Upper lobe of left lung (tissue), 6 donors: ENCODE data around the gene MAPK7. TPM values are rescaled to one million over a fixed set of nuclear protein-coding genes. Genes with fewer than 3 reads are reported as not detected.

Source experiments
- ATAC-seq, 2 donors: fragments of 200-7000 bp; cut with Tn5 transposase; one replicate each; pipeline ENCODE4 v1.9.1; 2022; ENCODE audit warnings: mild to moderate bottlenecking in 2 of 2, moderate library complexity in 2 of 2; ENCODE audit not compliant: low FRiP score in 2 of 2
- DNase-seq, 2 donors: peaks; one replicate each; pipeline ENCODE4 v3.0.0-alpha.2; 2019 to 2020
- H3K27ac ChIP-seq, 4 donors: fragments of 200-600 bp; sonication (generic); one replicate each; pipeline ENCODE4 v1.5.1; 2016 to 2019
- H3K27me3 ChIP-seq, 4 donors: fragments of 200-600 bp; sonication (generic); one replicate each; pipeline ENCODE4 v1.5.1; 2017 to 2019
- H3K36me3 ChIP-seq, 4 donors: fragments of 200-600 bp; sonication (generic); one replicate each; pipeline ENCODE4 v1.5.1; 2016 to 2019
- H3K4me1 ChIP-seq, 4 donors: fragments of 200-600 bp; sonication (generic); one replicate each; pipeline ENCODE4 v1.5.1; 2018 to 2019
- H3K4me3 ChIP-seq, 4 donors: fragments of 200-600 bp; sonication (generic); one replicate each; pipeline ENCODE4 v1.5.1; 2017 to 2019; ENCODE audit warnings: mild to moderate bottlenecking in 2 of 4, moderate library complexity in 1 of 4
- H3K9me3 ChIP-seq, 4 donors: fragments of 200-600 bp; sonication (generic); one replicate each; pipeline ENCODE4 v1.5.1; 2018 to 2019
- EP300 ChIP-seq, 4 donors: sonication (generic); formaldehyde crosslinking; IDR thresholded peaks; one replicate each; pipeline ENCODE4 v1.5.1; 2017; ENCODE audit warnings: antibody characterized with exemption in 4 of 4, control low read depth in 2 of 4
- POLR2A ChIP-seq, 4 donors: fragments of 450-650 bp; IDR thresholded peaks; one replicate each; pipeline ENCODE4 v1.5.1; 2016 to 2017; ENCODE audit warnings: antibody characterized with exemption in 4 of 4, mild to moderate bottlenecking in 2 of 4
- POLR2AphosphoS5 ChIP-seq, 2 donors: sonication (generic); formaldehyde crosslinking; IDR thresholded peaks; one replicate each; pipeline ENCODE4 v1.5.1; 2017; ENCODE audit warnings: antibody characterized with exemption in 2 of 2
- WGBS, 2 donors: methylation state at CpG; one replicate each; pipeline ENCODE4 v1.1.5; 2017 to 2018; 5-methylcytosine and 5-hydroxymethylcytosine counted together
- total RNA-seq, 6 donors: library from RNA; depleted of rRNA in 4 of 6; stranded (reverse); fragments of >200 nt in 4 of 6; gene quantifications; one replicate each; pipeline versions ENCODE4 v1.1.0 to v1.2.1, GENCODE V29; 2016 to 2021
- TF ChIP-seq, protein P1 (sequence below), 6 experiments: fragments of 450-650 bp in 4 of 6; fragments of 200-600 bp in 2 of 6; sonication (generic) in 2 of 6; IDR thresholded peaks; one replicate each; pipeline ENCODE4 v1.5.1; 2016 to 2019; ENCODE audit warnings: antibody characterized with exemption in 6 of 6
- donor health status: DM: no; HTN: no; CAD: no; lungs with moderate emphysema.
- donor health status: DM: no; HTN: yes; CAD: no; lungs with severe emphysema.

Gene MAPK7
- total RNA-seq, 6 donors from 2014 or later: 20.1 to 77.2 (median 37.6) TPM

DNA sequence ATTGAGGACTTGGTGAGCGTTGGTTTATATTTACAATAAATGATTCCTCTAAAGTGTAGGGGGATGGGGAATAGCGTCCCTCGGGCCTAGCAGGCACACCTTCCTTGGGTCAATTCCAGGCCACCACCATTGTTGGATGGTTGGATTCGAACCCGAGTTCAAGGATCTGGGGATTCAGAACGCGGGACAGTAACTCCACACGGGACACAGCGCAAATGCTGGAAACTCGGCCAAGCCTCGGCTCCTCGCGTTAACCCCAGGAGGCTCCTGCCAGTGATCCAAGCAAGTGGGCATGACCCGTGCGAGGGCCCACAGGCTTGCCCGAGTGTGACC is 16.4 kb upstream of the MAPK7 start:
- no peaks in the 10 kb centered on the region for H3K9me3 ChIP-seq
- DNase-seq: no peak
- no peak for ATAC-seq
- whole genome bisulfite sequencing, 2 donors: 28 to 31% methylated on average over 11 to 14 of the region's 16 CpGs
- TF ChIP-seq, protein P1, sequence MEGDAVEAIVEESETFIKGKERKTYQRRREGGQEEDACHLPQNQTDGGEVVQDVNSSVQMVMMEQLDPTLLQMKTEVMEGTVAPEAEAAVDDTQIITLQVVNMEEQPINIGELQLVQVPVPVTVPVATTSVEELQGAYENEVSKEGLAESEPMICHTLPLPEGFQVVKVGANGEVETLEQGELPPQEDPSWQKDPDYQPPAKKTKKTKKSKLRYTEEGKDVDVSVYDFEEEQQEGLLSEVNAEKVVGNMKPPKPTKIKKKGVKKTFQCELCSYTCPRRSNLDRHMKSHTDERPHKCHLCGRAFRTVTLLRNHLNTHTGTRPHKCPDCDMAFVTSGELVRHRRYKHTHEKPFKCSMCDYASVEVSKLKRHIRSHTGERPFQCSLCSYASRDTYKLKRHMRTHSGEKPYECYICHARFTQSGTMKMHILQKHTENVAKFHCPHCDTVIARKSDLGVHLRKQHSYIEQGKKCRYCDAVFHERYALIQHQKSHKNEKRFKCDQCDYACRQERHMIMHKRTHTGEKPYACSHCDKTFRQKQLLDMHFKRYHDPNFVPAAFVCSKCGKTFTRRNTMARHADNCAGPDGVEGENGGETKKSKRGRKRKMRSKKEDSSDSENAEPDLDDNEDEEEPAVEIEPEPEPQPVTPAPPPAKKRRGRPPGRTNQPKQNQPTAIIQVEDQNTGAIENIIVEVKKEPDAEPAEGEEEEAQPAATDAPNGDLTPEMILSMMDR (IDR thresholded peaks at IDR 0.05): no peak
- TF ChIP-seq EP300 (IDR thresholded peaks at IDR 0.05) (no peak), POLR2AphosphoS5 (IDR thresholded peaks at IDR 0.05) (no peak), POLR2A (IDR thresholded peaks at IDR 0.05) (no peak)
- H3K36me3 ChIP-seq: peaks cover 0 to 3% (median 0%) of the 10 kb centered on the region in 4 donors
- H3K27ac ChIP-seq: peak overlapping the region; percentile 77 to 90 (median 83)
- H3K27me3 ChIP-seq: no peaks in the 10 kb centered on the region
- H3K4me3 ChIP-seq: peak overlapping the region; percentile 59 to 87 (median 80)
- H3K4me1 ChIP-seq: peaks cover 11 to 16% (median 13%) of the 10 kb centered on the region in 4 donors

DNA sequence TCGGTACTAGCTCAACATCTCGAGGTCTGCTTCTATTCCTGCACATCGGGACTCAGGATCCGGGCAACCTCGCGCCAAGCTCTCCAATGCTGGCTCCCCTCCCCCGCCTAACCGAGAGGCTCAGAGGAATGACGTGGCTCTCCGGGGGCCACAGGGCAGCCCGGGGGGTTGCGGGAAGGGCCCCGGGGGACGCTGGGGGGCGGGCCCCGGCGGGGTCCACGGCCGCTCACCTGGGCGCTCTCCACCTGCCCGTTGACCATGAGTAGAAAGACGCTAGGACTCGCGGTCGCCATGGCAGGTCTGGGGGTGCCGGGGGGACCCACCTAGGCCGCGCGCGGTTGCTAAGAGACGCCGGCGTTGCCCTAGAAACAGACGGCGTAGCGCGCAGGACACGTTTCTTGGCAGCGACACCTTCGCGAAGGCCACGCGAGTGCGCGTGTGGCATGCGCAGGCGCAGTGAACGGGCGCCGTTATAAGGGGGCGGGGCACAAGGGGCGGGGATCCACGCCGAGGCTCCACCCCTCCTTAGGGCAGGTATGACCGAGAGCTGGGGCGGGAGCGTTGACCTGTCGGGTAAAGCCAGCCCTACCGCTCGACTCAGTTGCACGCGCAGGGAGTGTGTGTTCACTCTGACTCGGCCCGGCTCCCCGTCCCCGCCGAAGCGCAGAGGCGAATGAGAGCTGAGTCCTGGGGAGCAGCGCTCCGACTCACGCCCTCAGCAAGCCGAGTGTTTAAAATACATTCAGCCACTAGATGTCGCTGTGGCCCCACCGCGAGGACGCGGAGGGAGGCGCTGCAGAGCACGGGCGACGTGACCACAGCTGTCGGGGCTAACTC is 15.8 kb upstream of the MAPK7 start, which contains the start of gene B9D1:
B9D1 (minus strand) TSS at position 447 of the 837 bp plus-strand sequence; CDS start at position 293, 154 bp downstream.
- peak within 1 kb of the TSS; percentile 77 to 90 (median 83) for H3K27ac ChIP-seq
- peak; percentile 96 for ATAC-seq

DNA sequence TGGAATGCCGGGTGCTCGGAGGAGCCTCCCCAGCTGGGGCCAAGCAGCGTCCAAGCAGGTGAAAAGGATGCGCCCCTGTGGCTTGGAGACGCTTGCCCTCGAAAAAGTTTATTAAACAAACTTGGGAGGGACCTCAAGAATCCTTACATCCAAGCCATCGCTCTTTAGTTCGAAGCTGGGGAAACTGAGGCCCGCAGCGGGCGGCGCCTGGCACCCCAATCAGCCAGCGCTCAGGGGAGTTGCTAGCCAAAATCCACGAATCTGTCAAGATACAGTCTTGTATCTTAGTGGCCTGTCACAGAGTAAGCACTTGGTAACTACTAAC is 15.2 kb upstream of the MAPK7 start:
- TF ChIP-seq EP300 (IDR thresholded peaks at IDR 0.05): no peak
- TF ChIP-seq POLR2AphosphoS5 (IDR thresholded peaks at IDR 0.05): no peak
- TF ChIP-seq, protein P1 (IDR thresholded peaks at IDR 0.05): peak in 1 of 6 experiments; percentile 4
- TF ChIP-seq POLR2A (IDR thresholded peaks at IDR 0.05): no peak
- peaks cover 11 to 16% (median 13%) of the 10 kb centered on the region in 4 donors for H3K4me1 ChIP-seq
- H3K36me3 ChIP-seq: no peaks in the 10 kb centered on the region
- H3K9me3 ChIP-seq: no peaks in the 10 kb centered on the region
- 20 to 28% methylated on average over 5 to 14 of the region's 14 CpGs for WGBS, 2 donors
- no peak for ATAC-seq
- H3K4me3 ChIP-seq: peak overlapping the region in 3 of 4 donors; percentile 59 to 85 (median 76)
- H3K27ac ChIP-seq: peak overlapping the region; percentile 77 to 90 (median 83)
- H3K27me3 ChIP-seq: no peaks in the 10 kb centered on the region
- DNase-seq: no peak

More for the DNA sequence above, 15.8 kb upstream of the MAPK7 start, which contains the start of gene B9D1:
- H3K9me3 ChIP-seq: no peaks in the 10 kb centered on the region
- WGBS, 2 donors: 0 to 1% methylated on average over 20 to 22 of the region's 83 CpGs
- no peaks in the 10 kb centered on the region for H3K27me3 ChIP-seq
- DNase-seq: peak; percentile 94 to 98
- TF ChIP-seq POLR2AphosphoS5 (IDR thresholded peaks at IDR 0.05): peak; percentile 64
- peak in 1 of 4 donors; percentile 33 for TF ChIP-seq POLR2A (IDR thresholded peaks at IDR 0.05)
- TF ChIP-seq, protein P1 (IDR thresholded peaks at IDR 0.05): peak; percentile 92 to 100 (median 98)
- no peak for TF ChIP-seq EP300 (IDR thresholded peaks at IDR 0.05)
- peaks cover 0 to under 1% (median 0%) of the 10 kb centered on the region in 4 donors for H3K36me3 ChIP-seq
- peak within 1 kb of the TSS; percentile 59 to 87 (median 80) for H3K4me3 ChIP-seq
- H3K4me1 ChIP-seq: peaks cover 11 to 16% (median 13%) of the 10 kb centered on the region in 4 donors

DNA sequence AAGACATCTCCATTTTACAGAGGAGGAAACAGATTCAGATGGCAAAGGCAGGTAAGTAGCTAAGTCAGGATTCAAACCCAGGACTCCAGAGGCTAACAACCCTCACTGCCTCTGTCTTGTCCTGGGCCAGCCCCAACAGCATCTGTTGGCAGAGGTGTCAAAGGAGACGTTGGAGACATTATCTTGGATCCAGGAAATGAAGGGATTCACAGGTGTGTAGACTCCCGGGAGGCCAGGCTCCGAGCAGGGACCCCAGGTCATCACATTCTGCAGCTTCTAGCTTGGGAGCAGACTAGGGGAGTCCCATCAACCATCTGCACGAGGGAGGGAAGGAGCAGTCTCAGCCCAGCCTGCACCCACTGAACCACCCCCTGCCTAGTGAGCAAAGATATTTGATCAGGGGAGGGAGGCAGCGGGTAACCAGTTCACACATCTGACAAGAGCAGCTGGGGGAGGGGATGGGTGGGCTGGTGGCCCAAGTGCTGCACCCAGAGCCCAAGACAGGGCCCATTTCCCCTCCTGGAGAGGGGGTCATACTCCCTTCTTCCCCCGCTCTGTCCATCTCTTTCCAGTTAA is 14.8 kb upstream of the MAPK7 start:
- H3K27ac ChIP-seq: no peak overlapping the region
- TF ChIP-seq, protein P1 (IDR thresholded peaks at IDR 0.05): no peak
- TF ChIP-seq POLR2A (IDR thresholded peaks at IDR 0.05) (no peak), POLR2AphosphoS5 (IDR thresholded peaks at IDR 0.05) (no peak), EP300 (IDR thresholded peaks at IDR 0.05) (no peak)
- peaks cover 11 to 16% (median 13%) of the 10 kb centered on the region in 4 donors for H3K4me1 ChIP-seq
- 49 to 59% methylated on average over 5 to 6 of the region's 6 CpGs for WGBS, 2 donors
- H3K4me3 ChIP-seq: no peak overlapping the region
- no peaks in the 10 kb centered on the region for H3K9me3 ChIP-seq
- DNase-seq: no peak
- no peaks in the 10 kb centered on the region for H3K27me3 ChIP-seq
- no peaks in the 10 kb centered on the region for H3K36me3 ChIP-seq
- ATAC-seq: no peak
